ENCODE data around the gene NUCB2. TPM values are rescaled to one million over a fixed set of nuclear protein-coding genes. Genes with fewer than 3 reads are reported as not detected.

NUCB2 gene
- total and polyA plus RNA-seq, 2 of the 8 experiments (the other 6 are each of a cell fraction or from before 2014, with no cell fraction given) = 9.0 to 34.2 TPM

- POLR2A ChIA-PET (ENCODE audit: partially characterized antibody) = no interaction called here
- Histone ChIP-seq H3K36me3 (ENCODE audit: control insufficient read depth in 2 of 4, insufficient read depth in 4 of 4, low read length in 3 of 4) (no peaks in the 10 kb centered on the region; a peak in 1 of 8 replicates), H2BK15ac (ENCODE audit: low read length) (no peak overlapping the region), H2AK5ac (ENCODE audit: low read depth, low read length) (no peak overlapping the region), H4K20me1 (replicated peaks in 1 of 2; ENCODE audit: control insufficient read depth in 1 of 2, insufficient read depth in 2 of 2, low read length in 2 of 2) (no peaks in the 10 kb centered on the region), H3K56ac (replicated peaks; ENCODE audit: insufficient read length, low read depth, low read length) (no peak overlapping the region), H3K4me1 (replicated peaks in 1 of 4; ENCODE audit: control insufficient read depth in 3 of 4, insufficient read depth in 4 of 4, low read length in 3 of 4) (no peaks in the 10 kb centered on the region), H3K4me2 (ENCODE audit: insufficient read depth in 1 of 2, low read depth in 2 of 2, low read length in 2 of 2) (no peak overlapping the region), H3K18ac (ENCODE audit: extremely low read depth, low read length) (no peak overlapping the region), H3K79me1 (ENCODE audit: low read depth, low read length) (no peaks in the 10 kb centered on the region), H3K9ac (replicated peaks in 1 of 4; ENCODE audit: extremely low read depth in 1 of 4, low read depth in 3 of 4, low read length in 3 of 4) (no peak overlapping the region), H2BK20ac (ENCODE audit: low read length) (no peak overlapping the region), H2BK120ac (replicated peaks; ENCODE audit: low read depth, low read length) (no peak overlapping the region), H3K4me3 (ENCODE audit: extremely low read depth in 1 of 4, insufficient read depth in 2 of 4, low read depth in 3 of 4, low read length in 4 of 4) (no peak overlapping the region), H4K5ac (ENCODE audit: insufficient read length, low read depth, low read length) (no peak overlapping the region), H3K27ac (ENCODE audit: low read depth, low read length) (no peak overlapping the region), H4K8ac (ENCODE audit: extremely low read depth, insufficient read depth, low read length) (no peak overlapping the region), H4K91ac (replicated peaks; ENCODE audit: insufficient read length, low read length) (no peak overlapping the region), H3K23me2 (ENCODE audit: low read depth, low read length) (no peaks in the 10 kb centered on the region), H3K9me3 (ENCODE audit: insufficient read depth in 2 of 2, low read depth in 1 of 2, low read length in 1 of 2) (no peaks in the 10 kb centered on the region), H3K23ac (ENCODE audit: insufficient read length) (no peak overlapping the region), H2AFZ (ENCODE audit: low read length) (no peak overlapping the region), H3K14ac (ENCODE audit: insufficient read length) (no peak overlapping the region), H3K4ac (replicated peaks; ENCODE audit: insufficient read length, low read depth, low read length) (no peak overlapping the region), H2BK5ac (ENCODE audit: low read depth, low read length) (no peak overlapping the region), H3K79me2 (ENCODE audit: control insufficient read depth in 1 of 2, insufficient read depth in 2 of 2, low read length in 2 of 2) (no peaks in the 10 kb centered on the region), H2BK12ac (ENCODE audit: low read depth, low read length) (no peak overlapping the region), H3K27me3 (replicated peaks in 1 of 4; ENCODE audit: control insufficient read depth in 3 of 4, extremely low read depth in 1 of 4, insufficient read depth in 3 of 4, low read length in 3 of 4) (no peaks in the 10 kb centered on the region)
- no peak for DNase-seq (ENCODE audit: low read depth in 1 of 2, low spot score in 2 of 2)
- FAIRE-seq = no peak
- WGBS, 2 experiments (ENCODE audit: extremely low coverage in 1 of 2, insufficient coverage in 1 of 2, insufficient read length in 1 of 2, insufficient replicate concordance in 2 of 2, low coverage in 1 of 2, low lambda C conversion rate in 2 of 2, missing lambda C conversion rate in 1 of 2) = 83% methylated on average over 1 of the region's 1 CpG; no CpG with 5 or more reads in 1 of the 2 experiments
- CTCF ChIA-PET (ENCODE audit: partially characterized antibody) = no interaction called here
- TF ChIP-seq KDM1A (IDR thresholded peaks at IDR 0.05; ENCODE audit: borderline replicate concordance, low read length) (no peak), NRF1 (IDR thresholded peaks at IDR 0.05; ENCODE audit: low read depth, low read length) (no peak), HDAC2 (IDR thresholded peaks at IDR 0.05; ENCODE audit: borderline replicate concordance in 1 of 2, low read depth in 2 of 2, low read length in 2 of 2) (no peak), CREB1 (IDR thresholded peaks at IDR 0.05) (no peak), TAF1 (IDR thresholded peaks at IDR 0.05; ENCODE audit: low read depth, low read length) (no peak), CEBPB (IDR thresholded peaks at IDR 0.05; ENCODE audit: low read depth, low read length) (no peak), CTBP2 (IDR thresholded peaks at IDR 0.05; ENCODE audit: borderline replicate concordance, insufficient read depth, insufficient read length, low read length) (no peak), SAP30 (IDR thresholded peaks at IDR 0.05; ENCODE audit: insufficient read depth, insufficient replicate concordance, low read length) (no peak), POU5F1 (IDR thresholded peaks at IDR 0.05; ENCODE audit: low read depth, low read length) (no peak)
- TF ChIP-seq, protein P1, sequence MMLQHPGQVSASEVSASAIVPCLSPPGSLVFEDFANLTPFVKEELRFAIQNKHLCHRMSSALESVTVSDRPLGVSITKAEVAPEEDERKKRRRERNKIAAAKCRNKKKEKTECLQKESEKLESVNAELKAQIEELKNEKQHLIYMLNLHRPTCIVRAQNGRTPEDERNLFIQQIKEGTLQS (IDR thresholded peaks at IDR 0.05; ENCODE audit: insufficient read depth, low read depth, low read length) = no peak
- TF ChIP-seq, protein P2, sequence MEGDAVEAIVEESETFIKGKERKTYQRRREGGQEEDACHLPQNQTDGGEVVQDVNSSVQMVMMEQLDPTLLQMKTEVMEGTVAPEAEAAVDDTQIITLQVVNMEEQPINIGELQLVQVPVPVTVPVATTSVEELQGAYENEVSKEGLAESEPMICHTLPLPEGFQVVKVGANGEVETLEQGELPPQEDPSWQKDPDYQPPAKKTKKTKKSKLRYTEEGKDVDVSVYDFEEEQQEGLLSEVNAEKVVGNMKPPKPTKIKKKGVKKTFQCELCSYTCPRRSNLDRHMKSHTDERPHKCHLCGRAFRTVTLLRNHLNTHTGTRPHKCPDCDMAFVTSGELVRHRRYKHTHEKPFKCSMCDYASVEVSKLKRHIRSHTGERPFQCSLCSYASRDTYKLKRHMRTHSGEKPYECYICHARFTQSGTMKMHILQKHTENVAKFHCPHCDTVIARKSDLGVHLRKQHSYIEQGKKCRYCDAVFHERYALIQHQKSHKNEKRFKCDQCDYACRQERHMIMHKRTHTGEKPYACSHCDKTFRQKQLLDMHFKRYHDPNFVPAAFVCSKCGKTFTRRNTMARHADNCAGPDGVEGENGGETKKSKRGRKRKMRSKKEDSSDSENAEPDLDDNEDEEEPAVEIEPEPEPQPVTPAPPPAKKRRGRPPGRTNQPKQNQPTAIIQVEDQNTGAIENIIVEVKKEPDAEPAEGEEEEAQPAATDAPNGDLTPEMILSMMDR (IDR thresholded peaks at IDR 0.05; ENCODE audit: control extremely low read depth in 1 of 3, insufficient read depth in 1 of 3, low read depth in 1 of 3, low read length in 3 of 3) = no peak
Measured at GRCh38 chr11:17286332-17286731, 9.8 kb downstream of the NUCB2 start.

Data from H1 (cell line).